Ovary (tissue), 3 donors: ENCODE data around the gene ALCAM.

Source experiments
- CTCF ChIP-seq, 3 donors: fragments of 450-650 bp in 2 of 3; fragments of 200-600 bp in 1 of 3; IDR thresholded peaks; one replicate each; pipeline versions ENCODE4 v1.5.1 to v1.8.0; 2016 to 2022; ENCODE audit warnings: antibody characterized with exemption in 3 of 3, mild to moderate bottlenecking in 1 of 3
- EP300 ChIP-seq: sonication (generic); formaldehyde crosslinking; IDR thresholded peaks from one replicate; pipeline ENCODE4 v1.6.1; 2017; ENCODE audit warnings: antibody characterized with exemption
- donor health status: DM: no; HTN: no; CAD: no.

GRCh38 chr3:105444725-105445124 lies 78.0 kb downstream of the ALCAM start:
- TF ChIP-seq CTCF (IDR thresholded peaks at IDR 0.05) (no peak), EP300 (no peak)
